ENCODE results near the gene RCL1.

DNA sequence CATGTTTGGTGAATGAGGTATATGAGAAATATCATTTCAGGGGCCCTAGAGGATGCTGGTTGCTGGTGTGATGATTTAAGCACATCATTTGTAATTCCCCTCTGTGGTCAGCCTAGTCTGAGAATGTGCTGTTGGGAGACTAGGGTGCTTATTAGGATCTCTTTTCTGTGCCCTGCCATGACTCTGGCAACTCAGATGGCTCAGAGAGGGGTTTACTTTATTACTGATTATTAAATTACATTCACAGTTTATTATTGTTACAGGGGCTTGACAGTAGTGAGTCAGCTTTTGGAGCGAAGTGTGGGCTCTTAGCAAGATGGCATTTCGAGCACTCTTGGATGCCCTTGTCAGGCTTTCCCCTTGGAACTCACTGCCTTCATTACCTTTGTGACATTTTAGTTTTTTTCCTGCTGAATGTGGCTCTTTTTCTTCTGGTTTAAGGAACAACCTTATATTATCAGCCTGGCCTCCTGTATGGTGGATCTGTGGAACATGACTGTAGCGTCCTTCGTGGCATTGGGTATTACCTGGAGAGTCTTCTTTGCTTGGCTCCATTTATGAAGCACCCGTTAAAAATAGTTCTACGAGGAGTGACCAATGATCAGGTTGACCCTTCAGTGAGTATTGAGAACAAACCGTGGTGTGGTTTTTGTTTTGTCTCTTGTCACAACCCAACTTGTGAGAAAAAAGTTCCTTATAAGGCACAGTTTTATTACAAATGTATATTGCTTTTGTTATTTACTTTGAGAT is 33.8 kb downstream of the RCL1 start:
- TF ChIP-seq, protein P1, sequence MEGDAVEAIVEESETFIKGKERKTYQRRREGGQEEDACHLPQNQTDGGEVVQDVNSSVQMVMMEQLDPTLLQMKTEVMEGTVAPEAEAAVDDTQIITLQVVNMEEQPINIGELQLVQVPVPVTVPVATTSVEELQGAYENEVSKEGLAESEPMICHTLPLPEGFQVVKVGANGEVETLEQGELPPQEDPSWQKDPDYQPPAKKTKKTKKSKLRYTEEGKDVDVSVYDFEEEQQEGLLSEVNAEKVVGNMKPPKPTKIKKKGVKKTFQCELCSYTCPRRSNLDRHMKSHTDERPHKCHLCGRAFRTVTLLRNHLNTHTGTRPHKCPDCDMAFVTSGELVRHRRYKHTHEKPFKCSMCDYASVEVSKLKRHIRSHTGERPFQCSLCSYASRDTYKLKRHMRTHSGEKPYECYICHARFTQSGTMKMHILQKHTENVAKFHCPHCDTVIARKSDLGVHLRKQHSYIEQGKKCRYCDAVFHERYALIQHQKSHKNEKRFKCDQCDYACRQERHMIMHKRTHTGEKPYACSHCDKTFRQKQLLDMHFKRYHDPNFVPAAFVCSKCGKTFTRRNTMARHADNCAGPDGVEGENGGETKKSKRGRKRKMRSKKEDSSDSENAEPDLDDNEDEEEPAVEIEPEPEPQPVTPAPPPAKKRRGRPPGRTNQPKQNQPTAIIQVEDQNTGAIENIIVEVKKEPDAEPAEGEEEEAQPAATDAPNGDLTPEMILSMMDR (conservative IDR thresholded peaks at IDR 0.05): no peak
- TF ChIP-seq EZH2 (IDR thresholded peaks at IDR 0.05; ENCODE audit: low read depth): no peak
